Activated naive CD4-positive, alpha-beta T cell treated with anti-CD3 and anti-CD28 coated beads, Interleukin-2, amount 50 U/mL, for 72 hours (primary cell): Measurements from ENCODE around the gene DNAJB8. TPM values are rescaled to one million over a fixed set of nuclear protein-coding genes. Genes with fewer than 3 reads are reported as not detected.

Experiments
- ATAC-seq, 2 donors: fragments of 150-1000 bp; cut with Tn5 transposase; 2 replicates each; pipeline ENCODE4 v1.10.0; 2021; ENCODE audit warnings: mild to moderate bottlenecking in 2 of 2, moderate library complexity in 2 of 2
- DNase-seq, 2 donors: peaks; one replicate each; pipeline ENCODE4 v3.0.0; 2021 to 2022; ENCODE audit warnings: low spot score in 2 of 2
- H3K27ac Mint-ChIP-seq, 2 donors: one replicate each; pipeline ENCODE4 v1.8.0; 2022; ENCODE audit warnings: mild to moderate bottlenecking in 2 of 2, mixed read lengths in 2 of 2
- H3K36me3 Mint-ChIP-seq, 2 donors: one replicate each; pipeline ENCODE4 v1.8.0; 2022; ENCODE audit warnings: mixed read lengths in 2 of 2
- H3K9me3 Mint-ChIP-seq, 2 donors: one replicate each; pipeline ENCODE4 v1.8.0; 2022; ENCODE audit warnings: mixed read lengths in 2 of 2
- total RNA-seq, 2 donors: library from RNA; stranded (reverse); gene quantifications; one replicate each; pipeline ENCODE4 v1.2.3, GENCODE V29; 2022

Gene DNAJB8
- total RNA-seq, 2 donors from 2014 or later: not detected

- Mint-ChIP-seq H3K36me3 (peaks cover 7 to 57% of the 10 kb centered on the region in 2 donors), H3K27ac (peak overlapping the region; percentile 81 to 91), H3K9me3 (peaks cover 32 to 51% of the 10 kb centered on the region in 2 donors)
- ATAC-seq: peak; percentile 83 to 90
- peak; percentile 69 to 81 for DNase-seq
Measured at GRCh38 chr3:128447561-128448013, 19.1 kb downstream of the DNAJB8 start.

- Mint-ChIP-seq H3K36me3 (peaks cover 7 to 51% of the 10 kb centered on the region in 2 donors), H3K27ac (peak overlapping the region; percentile 81 to 91), H3K9me3 (peaks cover 32 to 51% of the 10 kb centered on the region in 2 donors)
- ATAC-seq (no peak), DNase-seq (no peak)
Measured at GRCh38 chr3:128446821-128447220, 19.9 kb downstream of the DNAJB8 start.

GRCh38 chr3:128445357-128445756 is 21.3 kb downstream of the DNAJB8 start:
- Mint-ChIP-seq H3K36me3 (peaks cover 7 to 37% of the 10 kb centered on the region in 2 donors), H3K27ac (no peak overlapping the region)
- ATAC-seq: no peak

GRCh38 chr3:128443771-128444170 is 22.9 kb downstream of the DNAJB8 start:
- ATAC-seq (no peak), DNase-seq (no peak)
- Mint-ChIP-seq H3K9me3 (peaks cover 22 to 27% of the 10 kb centered on the region in 2 donors), H3K27ac (no peak overlapping the region), H3K36me3 (peaks cover 7 to 24% of the 10 kb centered on the region in 2 donors)

More at GRCh38 chr3:128445357-128445756, 21.3 kb downstream of the DNAJB8 start:
- peaks cover 31 to 38% of the 10 kb centered on the region in 2 donors for H3K9me3 Mint-ChIP-seq
- no peak for DNase-seq

GRCh38 chr3:128442949-128443348 is 23.7 kb downstream of the DNAJB8 start:
- Mint-ChIP-seq H3K27ac (no peak overlapping the region), H3K36me3 (peaks cover 7 to 17% of the 10 kb centered on the region in 2 donors), H3K9me3 (peaks cover 17 to 21% of the 10 kb centered on the region in 2 donors)
- ATAC-seq (no peak), DNase-seq (no peak)

DNA sequence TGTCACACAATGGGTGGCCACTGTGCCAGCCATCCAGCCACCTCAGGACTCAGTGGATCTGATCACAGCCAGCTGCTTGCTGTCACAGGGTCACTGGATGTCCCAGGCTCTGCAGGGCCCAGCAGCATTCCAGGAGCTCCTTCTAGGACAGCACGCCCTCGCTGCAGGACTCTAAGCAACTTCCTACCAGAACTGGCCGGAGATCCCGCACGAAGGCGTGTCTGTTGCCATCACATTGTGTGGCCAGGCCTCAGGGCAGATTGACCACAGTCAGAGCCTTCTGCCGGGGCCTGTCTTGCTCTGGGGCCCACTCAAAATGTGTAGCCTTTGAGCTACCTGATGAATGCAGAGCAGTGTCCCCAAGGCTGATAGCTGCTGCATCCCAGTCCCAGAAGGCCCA is 24.6 kb downstream of the DNAJB8 start:
- peaks cover 3 to 11% of the 10 kb centered on the region in 2 donors for H3K36me3 Mint-ChIP-seq

GRCh38 chr3:128439226-128439625 is 27.5 kb downstream of the DNAJB8 start:
- no peak overlapping the region for H3K27ac Mint-ChIP-seq
- H3K9me3 Mint-ChIP-seq: no peaks in the 10 kb centered on the region
- ATAC-seq: no peak

More for the DNA sequence above, 24.6 kb downstream of the DNAJB8 start:
- DNase-seq: no peak
- no peak for ATAC-seq
- Mint-ChIP-seq H3K27ac (no peak overlapping the region), H3K9me3 (peaks cover 12 to 17% of the 10 kb centered on the region in 2 donors)

GRCh38 chr3:128438488-128439072 is 28.1 kb downstream of the DNAJB8 start:
- DNase-seq: no peak
- Mint-ChIP-seq H3K36me3 (no peaks in the 10 kb centered on the region), H3K9me3 (no peaks in the 10 kb centered on the region), H3K27ac (no peak overlapping the region)
- peak in 1 of 2 donors; percentile 39 for ATAC-seq

More at GRCh38 chr3:128439226-128439625, 27.5 kb downstream of the DNAJB8 start:
- no peaks in the 10 kb centered on the region for H3K36me3 Mint-ChIP-seq
- no peak for DNase-seq

DNA sequence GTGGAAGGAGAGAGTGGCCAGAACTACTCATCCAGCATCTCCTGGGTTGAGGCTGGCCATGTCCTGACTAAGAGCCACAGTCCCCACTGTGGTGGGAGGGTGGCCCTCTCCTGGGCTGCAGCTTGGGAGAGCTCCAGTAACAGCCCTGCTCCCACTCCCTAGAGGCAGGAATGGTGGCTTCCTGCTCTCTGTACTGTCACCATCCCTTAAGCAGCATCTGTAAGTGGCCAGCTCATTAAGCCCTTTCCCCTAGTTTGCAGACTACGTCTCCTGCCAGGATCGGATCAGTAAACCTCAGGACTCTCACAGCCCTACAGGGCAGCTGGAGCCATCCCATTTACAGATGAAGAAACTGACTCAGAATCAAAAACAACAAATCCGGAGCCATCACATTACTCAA is 30.5 kb downstream of the DNAJB8 start:
- Mint-ChIP-seq H3K9me3 (no peaks in the 10 kb centered on the region), H3K27ac (no peak overlapping the region), H3K36me3 (peaks cover 0 to 7% of the 10 kb centered on the region in 2 donors)
- no peak for DNase-seq
- no peak for ATAC-seq

- H3K9me3 Mint-ChIP-seq: no peaks in the 10 kb centered on the region
- no peak overlapping the region for H3K27ac Mint-ChIP-seq
- DNase-seq (no peak), ATAC-seq (no peak)
- H3K36me3 Mint-ChIP-seq: peaks cover 0 to 7% of the 10 kb centered on the region in 2 donors
Measured at GRCh38 chr3:128435561-128435960, 31.1 kb downstream of the DNAJB8 start.

GRCh38 chr3:128435058-128435457 is 31.6 kb downstream of the DNAJB8 start:
- no peak for DNase-seq
- no peak for ATAC-seq
- H3K9me3 Mint-ChIP-seq: no peaks in the 10 kb centered on the region
- no peak overlapping the region for H3K27ac Mint-ChIP-seq
- peaks cover 0 to 7% of the 10 kb centered on the region in 2 donors for H3K36me3 Mint-ChIP-seq

GRCh38 chr3:128434524-128434923 is 32.2 kb downstream of the DNAJB8 start:
- H3K9me3 Mint-ChIP-seq: no peaks in the 10 kb centered on the region
- no peak for ATAC-seq
- H3K27ac Mint-ChIP-seq: no peak overlapping the region
- H3K36me3 Mint-ChIP-seq: peaks cover 0 to 7% of the 10 kb centered on the region in 2 donors
- DNase-seq: no peak

DNA sequence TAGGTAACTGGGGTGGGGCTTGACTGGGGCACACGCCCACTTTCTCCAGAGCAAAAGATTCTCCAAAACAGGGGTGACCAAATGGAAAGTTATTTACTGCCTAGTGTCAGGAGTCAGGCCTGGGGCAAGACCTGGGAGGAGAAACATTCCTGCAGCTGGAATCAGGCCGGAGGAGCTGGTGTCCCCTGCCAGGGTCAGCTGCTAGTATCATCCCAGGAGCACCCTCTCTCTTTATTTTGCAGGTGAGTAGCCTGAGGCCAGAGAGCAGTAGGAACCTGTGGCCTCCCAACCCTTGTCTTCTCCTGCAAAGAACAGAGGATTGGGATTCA is 32.9 kb downstream of the DNAJB8 start:
- H3K36me3 Mint-ChIP-seq: peaks cover 0 to 7% of the 10 kb centered on the region in 2 donors
- ATAC-seq: no peak
- DNase-seq: no peak
- H3K9me3 Mint-ChIP-seq: no peaks in the 10 kb centered on the region
- H3K27ac Mint-ChIP-seq: no peak overlapping the region

DNA sequence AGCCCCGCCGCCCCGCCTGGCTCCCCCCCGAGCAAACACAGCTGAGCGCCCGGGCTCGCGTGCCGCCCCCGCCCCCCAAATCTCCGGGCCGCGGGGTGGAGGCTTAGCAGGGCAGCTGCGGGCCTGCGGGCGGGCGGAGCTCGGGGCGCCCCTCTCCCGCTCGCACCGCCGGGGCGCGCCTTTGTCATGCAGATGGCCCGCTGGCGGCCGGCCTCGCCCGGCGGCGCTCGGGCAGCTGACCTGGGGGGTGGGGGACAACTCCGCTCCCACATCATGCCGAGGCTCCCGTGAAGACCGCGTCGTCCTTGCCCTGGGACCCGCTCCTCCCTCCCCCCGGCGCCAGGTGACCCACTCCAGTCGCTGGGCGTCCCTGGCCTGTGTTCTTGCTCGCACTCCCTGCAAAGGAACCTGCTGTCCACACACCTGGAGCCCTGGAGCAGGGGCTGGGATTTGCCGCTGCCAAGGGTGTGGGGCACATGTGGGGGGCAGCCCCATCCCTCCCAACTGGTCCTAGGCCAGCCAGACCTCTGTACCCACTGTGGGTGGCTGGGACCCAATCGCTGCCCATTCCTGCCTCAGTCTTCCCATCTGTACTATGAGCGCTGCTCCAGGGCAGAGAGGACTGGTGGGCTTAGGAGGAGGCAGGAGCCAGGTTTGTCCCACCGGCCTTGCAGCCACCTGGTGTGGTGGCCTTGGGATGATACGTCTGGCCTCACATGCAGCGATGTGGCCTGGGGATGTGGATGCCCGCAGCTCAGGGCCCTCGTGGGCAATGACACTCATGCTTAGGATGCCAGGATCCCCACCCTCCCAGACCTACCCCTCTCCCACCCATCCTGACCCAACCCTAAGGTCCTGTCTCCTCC is 33.5 kb downstream of the DNAJB8 start:
- Mint-ChIP-seq H3K36me3 (peaks cover 0 to 7% of the 10 kb centered on the region in 2 donors), H3K27ac (no peak overlapping the region), H3K9me3 (no peaks in the 10 kb centered on the region)
- DNase-seq: no peak
- ATAC-seq: no peak

DNA sequence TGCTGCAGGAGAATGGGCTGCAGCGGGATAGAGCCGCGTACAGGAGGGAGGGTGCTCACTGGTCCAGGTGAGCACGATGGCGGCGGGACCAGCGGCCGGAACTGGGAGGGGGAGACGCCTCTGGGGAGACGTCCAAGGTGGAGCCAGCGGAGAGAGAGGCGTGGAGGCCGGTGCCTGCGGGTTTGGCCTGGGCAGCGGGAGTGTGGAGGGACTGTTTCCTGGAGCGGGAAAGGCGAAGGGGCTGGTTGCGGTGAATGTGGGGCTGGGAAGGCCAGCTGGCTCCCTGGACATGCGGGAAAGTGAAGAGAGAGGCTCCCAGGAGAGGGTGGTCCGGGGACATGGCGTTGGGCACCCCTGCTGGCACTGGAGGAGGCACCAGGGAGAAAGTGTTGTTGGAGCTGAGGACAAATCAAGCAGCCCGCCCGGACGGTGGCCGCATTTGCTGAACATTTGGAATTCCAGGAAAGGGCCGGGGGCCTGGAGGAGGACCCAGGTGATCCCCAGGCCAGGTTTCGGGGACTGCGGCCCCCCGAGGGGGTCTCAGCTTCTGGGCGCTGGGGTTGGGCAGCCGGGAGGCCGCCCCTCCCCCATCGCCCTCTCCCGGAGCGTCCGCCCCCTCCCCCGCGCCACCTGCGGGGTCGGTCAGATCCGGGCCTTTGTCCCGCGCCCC is 34.3 kb downstream of the DNAJB8 start:
- DNase-seq (no peak), ATAC-seq (no peak)
- Mint-ChIP-seq H3K36me3 (peaks cover 0 to 7% of the 10 kb centered on the region in 2 donors), H3K27ac (no peak overlapping the region), H3K9me3 (no peaks in the 10 kb centered on the region)

- Mint-ChIP-seq H3K36me3 (peaks cover 0 to 7% of the 10 kb centered on the region in 2 donors), H3K9me3 (no peaks in the 10 kb centered on the region), H3K27ac (peak overlapping the region in 1 of 2 donors; percentile 11)
- no peak for ATAC-seq
- no peak for DNase-seq
Measured at GRCh38 chr3:128431803-128432300, 34.8 kb downstream of the DNAJB8 start.

- ATAC-seq (no peak), DNase-seq (no peak)
- H3K9me3 Mint-ChIP-seq: no peaks in the 10 kb centered on the region
- H3K36me3 Mint-ChIP-seq: peaks cover 0 to 7% of the 10 kb centered on the region in 2 donors
- no peak overlapping the region for H3K27ac Mint-ChIP-seq
Measured at GRCh38 chr3:128430731-128431130, 36.0 kb downstream of the DNAJB8 start.
